ENCODE data around the gene KCTD11.

- TF ChIP-seq DBP (CRISPR knock-in tag; IDR thresholded peaks at IDR 0.05; ENCODE audit: not compliant biosample characterization) (no peak), CTCF (CRISPR knock-in tag; IDR thresholded peaks at IDR 0.05) (no peak)
These were observed 32.0 kb downstream of the KCTD11 start for GRCh38 chr17:7383742-7384488.
